ENCODE results near the gene VRTN.
"Not testable (repeated sequence)": the region's sequence is repeated elsewhere in the genome, so short reads cannot be mapped to it uniquely, and the experiment has no call there.

VRTN gene

DNA sequence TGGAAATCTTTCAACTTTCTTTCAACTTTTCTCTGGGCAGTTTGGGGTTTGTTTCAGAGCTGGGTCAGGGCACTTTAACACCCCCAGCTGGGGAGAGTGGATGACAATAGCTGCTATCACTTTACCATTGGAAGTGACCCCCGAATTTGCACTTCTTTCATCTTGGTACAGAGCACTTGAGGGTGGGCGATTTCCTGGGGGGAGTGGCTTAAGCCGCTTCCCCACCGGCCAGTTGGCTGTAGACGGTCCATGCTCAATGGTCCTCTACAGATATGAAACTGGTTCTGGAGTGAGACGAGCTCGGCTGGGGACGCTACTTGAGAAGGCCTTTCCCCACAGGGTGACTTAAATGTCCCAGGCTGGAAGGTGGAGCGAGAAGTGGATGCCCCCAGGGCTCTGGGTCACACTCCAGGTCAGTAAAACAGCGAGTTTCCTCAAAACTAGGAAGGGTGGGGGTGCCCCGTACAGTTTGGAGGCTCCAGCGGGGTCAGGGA is at the start of gene VRTN:
Gene VRTN (plus strand): TSS at position 231 of the 494 bp plus-strand sequence. CDS start 8,313 bp downstream, outside the sequence.
- DNase-seq = no peak

DNA sequence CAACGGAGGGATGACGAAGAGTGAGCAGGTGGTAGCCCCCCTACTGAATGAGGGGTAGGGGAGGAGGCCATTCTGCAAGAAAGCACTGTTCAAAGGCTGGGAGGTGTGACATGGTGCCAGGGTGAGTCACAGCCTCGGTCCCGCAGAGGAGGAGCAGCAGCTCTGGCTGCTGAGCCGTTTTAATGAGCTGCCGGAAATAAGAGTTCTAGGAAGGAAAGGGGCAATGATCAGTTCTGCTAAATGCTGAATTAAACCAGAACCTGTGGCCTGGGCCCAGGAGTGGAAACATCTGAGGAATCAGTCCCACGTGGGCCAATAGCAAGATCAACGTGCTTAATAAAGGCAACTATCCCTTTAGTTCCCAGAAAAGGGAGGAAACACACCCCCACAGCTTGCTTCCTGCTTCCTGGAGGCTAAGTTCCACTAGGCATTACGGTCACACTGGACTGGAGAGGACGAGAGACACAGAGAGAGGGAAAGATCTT is 49.2 kb upstream of the VRTN start:
- no peak for DNase-seq

DNA sequence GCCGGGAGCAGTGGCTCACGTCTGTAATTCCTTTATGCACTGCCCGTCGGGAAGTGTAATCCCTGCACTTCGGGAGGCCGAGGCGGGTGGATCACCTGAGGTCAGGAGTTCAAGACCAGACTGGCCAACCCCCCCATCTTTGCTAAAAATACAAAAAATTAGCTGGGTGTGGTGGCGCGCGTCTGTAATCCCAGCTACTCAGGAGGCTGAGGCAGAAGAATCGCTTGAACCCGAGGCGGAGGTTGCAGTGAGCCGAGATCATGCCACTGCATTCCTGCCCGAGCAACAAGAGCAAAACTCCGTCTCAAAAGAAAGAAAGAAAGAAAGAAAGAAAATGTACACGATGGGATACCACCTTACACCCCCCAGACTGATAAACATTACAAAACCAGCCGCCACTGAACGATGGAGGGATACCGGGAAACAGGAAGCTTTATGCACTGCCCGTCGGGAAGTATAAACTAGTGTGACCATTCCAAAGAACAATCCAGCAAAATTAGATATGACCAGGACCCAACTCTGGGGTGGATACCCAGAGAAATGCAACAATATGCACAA is 46.6 kb upstream of the VRTN start:
- no peak for DNase-seq

GRCh38 chr14:74302152-74302628 is 46.1 kb upstream of the VRTN start:
- DNase-seq = no peak

GRCh38 chr14:74302634-74303569 is 45.4 kb upstream of the VRTN start, which contains the start of gene ABCD4:
ABCD4 (minus strand) TSS chr14:74302934; CDS start chr14:74302912, 22 bp downstream.
- DNase-seq = peak; percentile 49 to 79

DNA sequence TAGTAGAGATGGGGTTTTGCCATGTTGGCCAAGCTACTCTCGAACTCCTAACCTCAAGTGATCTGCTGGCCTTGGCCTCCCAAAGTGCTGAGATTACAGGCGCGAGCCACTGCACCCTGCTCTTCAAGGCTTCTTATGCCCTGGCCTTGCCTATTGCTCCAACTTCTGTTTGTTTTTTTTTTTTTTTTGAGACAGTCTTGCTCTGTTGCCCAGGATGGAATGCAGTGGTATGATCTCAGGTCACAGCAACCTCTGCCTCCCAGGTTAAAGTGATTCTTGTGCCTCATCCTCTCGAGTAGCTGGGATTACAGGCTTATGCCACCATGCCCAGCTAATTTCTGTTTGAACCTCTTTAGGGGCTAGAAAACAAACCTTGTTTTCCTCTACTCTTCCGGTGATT is 39.6 kb upstream of the VRTN start:
- no peak for DNase-seq

DNA sequence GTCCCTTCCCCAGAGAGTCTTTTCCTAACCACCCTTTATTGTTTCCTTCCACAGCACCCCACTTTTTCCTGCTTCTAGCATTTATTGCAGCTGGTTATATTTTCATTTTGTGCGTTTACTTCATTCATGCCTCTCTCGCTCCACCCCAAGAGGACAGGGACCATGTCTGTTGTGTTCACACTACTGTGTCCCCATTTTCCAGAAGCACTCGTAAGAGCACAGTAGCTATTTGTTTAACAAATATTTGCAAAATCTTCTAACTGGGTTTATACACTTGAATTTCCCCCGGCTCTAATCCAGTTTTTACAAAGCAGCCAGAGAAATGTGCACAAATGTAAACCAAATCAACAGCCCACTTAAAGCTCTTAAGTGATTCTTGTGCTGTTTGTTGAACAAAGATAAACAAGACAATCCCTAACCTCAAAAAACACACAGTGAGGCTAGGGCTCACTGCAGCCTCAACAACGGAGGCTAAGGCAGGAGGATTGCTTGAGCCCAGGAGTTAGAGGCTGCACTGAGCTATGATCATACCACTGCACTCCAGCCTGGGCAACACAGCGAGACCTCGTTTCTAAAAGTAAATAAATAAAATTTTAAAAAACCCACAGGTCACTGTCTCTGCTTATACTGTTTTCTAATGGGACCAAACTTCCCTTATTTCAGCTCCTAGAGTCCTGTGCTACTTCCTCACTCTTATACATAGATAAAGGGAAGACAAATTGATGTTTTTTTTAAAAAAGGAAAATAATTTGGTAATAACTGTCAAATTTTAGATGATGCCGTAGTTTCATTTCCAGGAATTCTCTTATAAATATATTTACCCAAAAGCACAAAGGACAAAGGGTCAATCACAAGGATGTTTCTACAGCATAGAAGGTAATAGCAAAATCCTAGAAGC is 38.9 kb upstream of the VRTN start:
- no peak for DNase-seq

GRCh38 chr14:74312161-74312560 is 36.1 kb upstream of the VRTN start:
- no peak for DNase-seq

- no peak for DNase-seq
Observed at GRCh38 chr14:74313601-74314000, 34.7 kb upstream of the VRTN start.

DNA sequence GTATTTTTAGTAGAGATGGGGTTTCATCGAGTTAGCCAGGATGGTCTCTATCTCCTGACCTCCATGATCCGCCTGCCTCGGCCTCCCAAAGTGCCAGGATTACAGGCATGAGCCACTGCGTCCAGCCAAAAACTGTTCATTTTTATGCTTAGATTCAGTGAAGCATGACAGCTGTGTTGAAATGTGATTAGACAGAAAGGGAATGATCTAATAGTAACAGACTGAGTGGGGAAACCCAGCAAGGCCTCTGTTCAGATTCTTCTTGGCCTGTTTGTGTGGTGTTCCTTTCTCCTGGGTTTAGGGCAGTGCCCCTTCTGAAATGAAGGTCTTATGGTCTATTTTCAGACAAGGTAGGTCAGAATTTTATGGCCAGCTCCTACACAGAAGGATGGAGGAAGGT is 33.7 kb upstream of the VRTN start:
- no peak for DNase-seq

DNA sequence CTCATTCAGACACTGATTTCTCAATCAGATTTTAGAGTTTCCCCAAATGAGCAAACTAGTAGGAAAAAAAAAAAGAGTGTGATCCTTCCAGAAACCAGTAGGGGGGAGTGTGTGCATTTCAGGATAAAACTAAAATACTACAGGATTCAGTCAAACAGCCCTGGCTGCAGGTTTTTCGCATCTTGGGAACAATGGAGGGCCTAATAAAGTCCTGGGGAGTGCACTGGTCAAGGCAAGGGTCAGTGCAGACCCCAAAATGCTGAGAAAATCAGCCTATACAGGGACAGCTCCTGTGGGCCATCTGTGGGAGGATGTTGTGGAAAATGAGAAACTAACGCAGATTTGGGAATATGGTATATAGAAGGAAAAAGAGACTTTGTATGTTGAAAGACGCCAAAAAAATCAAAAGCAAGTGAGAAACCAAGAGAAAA is 23.3 kb upstream of the VRTN start:
- DNase-seq = no peak

- DNase-seq = no peak
Observed at GRCh38 chr14:74325446-74325845, 22.8 kb upstream of the VRTN start.

GRCh38 chr14:74326369-74327152 is 21.7 kb upstream of the VRTN start:
- no peak for DNase-seq

DNA sequence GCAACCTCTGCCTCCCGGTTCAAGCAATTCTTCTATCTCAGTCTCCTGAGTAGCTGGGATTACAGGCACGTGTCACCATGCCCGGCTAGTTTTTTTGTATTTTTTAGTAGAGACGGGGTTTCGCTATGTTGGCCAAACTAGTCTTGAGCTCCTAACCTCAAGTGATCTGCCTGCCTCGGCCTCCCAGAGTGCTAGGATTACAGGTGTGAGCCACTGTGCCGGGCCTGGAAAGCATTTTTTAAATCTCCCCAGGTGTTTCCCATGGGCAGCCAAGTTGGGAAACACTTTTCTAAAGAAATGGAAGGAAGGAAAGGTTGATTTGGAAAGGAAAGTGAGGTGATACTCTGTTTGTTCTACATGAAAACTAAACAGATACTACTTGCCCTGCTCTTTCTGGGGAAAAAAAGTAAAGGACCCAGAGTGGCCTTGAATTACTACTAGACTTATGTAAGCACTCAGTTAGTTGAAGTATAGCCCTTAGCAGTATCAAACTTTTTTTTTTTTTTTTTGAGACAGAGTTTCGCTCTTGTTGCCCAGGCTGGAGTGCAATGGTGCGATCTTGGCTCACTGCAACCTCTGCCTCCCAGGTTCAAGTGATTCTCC is 18.2 kb upstream of the VRTN start:
- DNase-seq = not testable (repeated sequence)

GRCh38 chr14:74333909-74334308 is 14.4 kb upstream of the VRTN start:
- DNase-seq = no peak

DNA sequence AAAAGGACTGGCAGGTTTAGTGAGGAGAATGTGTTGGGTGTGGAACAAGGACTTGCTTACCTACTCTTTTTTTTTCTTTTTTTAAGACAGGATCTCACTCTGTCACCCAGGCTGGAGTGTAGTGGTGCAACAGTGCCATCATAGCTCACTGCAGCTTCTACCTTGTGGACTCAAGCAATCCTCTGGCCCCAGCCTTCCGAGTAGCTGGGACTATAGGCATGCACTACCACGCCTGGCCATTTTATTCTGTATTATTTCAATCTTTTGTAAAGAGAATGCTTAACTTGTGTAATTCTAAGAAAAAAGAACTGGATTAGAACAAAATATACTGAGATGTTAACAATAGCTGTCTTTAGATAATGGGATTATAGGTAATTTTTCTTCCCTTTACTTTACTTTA is 1.9 kb upstream of the VRTN start:
- no peak for DNase-seq

- no peak for DNase-seq
Observed at GRCh38 chr14:74347097-74347794, 1.0 kb upstream of the VRTN start.

GRCh38 chr14:74347795-74348100 is 523 bp upstream of the VRTN start:
- no peak for DNase-seq

DNA sequence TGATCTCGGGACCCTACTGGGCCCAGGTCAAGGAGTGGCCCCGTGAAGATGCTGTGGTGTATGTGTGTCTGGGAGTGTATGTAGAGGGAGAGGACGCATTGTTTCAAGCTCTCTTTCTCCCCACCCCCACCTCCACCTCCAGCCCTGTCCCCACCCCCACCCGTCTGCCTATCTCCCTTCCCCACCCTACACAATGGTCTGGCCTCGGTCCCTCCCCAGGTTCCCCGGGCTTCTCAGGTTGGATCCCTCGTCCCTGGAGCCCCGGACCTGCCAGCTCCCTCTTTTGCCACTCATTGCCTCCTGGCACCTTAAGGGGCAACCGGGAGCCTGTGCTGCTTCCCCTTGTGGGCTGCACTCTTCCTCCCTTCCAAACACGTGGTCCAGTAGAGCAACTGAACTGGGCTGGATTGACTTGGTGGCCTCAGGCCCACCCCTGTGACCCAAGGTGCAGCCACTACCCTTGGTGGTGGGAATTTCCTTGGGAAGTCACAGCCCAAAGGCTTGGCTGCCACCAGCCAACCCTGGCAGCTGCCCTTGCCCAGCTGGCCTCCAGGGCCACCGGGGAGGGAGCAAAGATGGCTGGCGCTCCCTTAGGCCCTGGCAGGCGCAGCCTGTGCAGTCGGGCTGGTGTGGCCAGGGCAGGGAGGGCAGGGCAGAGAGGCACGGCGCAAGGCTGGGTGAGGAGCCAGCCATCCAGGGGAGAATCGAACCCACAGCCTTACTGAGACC is 628 bp downstream of the VRTN start:
- DNase-seq = no peak

DNA sequence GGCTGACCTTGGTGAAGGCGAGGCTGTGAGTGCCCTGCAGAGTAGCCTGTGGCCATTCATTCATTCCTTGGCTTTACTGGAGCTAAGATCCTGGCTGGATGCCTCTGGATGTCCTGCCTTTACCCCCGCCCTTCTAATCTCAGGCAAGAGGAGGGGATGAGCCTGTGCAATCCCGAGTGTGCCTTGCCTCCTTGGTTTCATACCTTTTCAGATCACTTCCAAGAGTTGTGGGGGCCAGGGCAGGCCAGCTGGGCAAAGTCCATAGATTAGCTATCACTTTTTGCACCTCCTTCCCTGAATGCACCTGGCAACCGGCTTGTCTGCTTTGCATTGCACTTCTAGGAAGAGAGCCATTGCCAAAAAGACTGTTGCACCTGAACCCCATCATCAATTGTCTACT is 1.5 kb downstream of the VRTN start:
- DNase-seq = no peak

All from cerebellar nuclear complex (tissue), 1 donor.